Small intestine (tissue), 7 donors: Measurements from ENCODE around the gene PRICKLE1. TPM values are rescaled to one million over a fixed set of nuclear protein-coding genes. Genes with fewer than 3 reads are reported as not detected.

Experiments
- DNase-seq, 2 donors: peaks; one replicate each; pipeline versions ENCODE4 v3.0.0 to v3.0.0-alpha.2; 2013
- FAIRE-seq: peaks from 2 replicates; lab custom pipeline; 2012; peaks lifted over from hg19 to GRCh38; lab: Jason Lieb, UNC
- H3K27ac ChIP-seq, 3 donors: one replicate each; pipeline ENCODE4 v1.5.1; 2013; ENCODE audit warnings: low read length in 2 of 3, mild to moderate bottlenecking in 2 of 3, control low read depth in 1 of 3, inconsistent platforms in 1 of 3, low read depth in 1 of 3, moderate library complexity in 1 of 3
- H3K27me3 ChIP-seq, 3 donors: one replicate each; pipeline ENCODE4 v1.6.1; 2013; ENCODE audit warnings: low read length in 3 of 3, inconsistent platforms in 1 of 3; ENCODE audit not compliant: control insufficient read depth in 3 of 3, insufficient read depth in 3 of 3
- H3K36me3 ChIP-seq, 3 donors: one replicate each; pipeline ENCODE4 v1.6.1; 2013; ENCODE audit warnings: low read length in 3 of 3, inconsistent platforms in 1 of 3, low read depth in 1 of 3, mild to moderate bottlenecking in 1 of 3, moderate library complexity in 1 of 3; ENCODE audit not compliant: control insufficient read depth in 3 of 3, insufficient read depth in 2 of 3
- H3K4me1 ChIP-seq, 3 donors: one replicate each; pipeline ENCODE4 v1.6.1; 2013; ENCODE audit warnings: low read length in 2 of 3, inconsistent platforms in 1 of 3, low read depth in 1 of 3, mild to moderate bottlenecking in 1 of 3, moderate library complexity in 1 of 3; ENCODE audit not compliant: control insufficient read depth in 3 of 3, insufficient read depth in 2 of 3
- H3K4me3 ChIP-seq, 3 donors: one replicate each; pipeline ENCODE4 v1.5.1; 2013; ENCODE audit warnings: low read length in 3 of 3, control low read depth in 1 of 3, inconsistent platforms in 1 of 3, low read depth in 1 of 3, mild to moderate bottlenecking in 1 of 3, moderate library complexity in 1 of 3
- H3K9me3 ChIP-seq, 2 donors: one replicate each; pipeline ENCODE4 v1.6.1; 2013; ENCODE audit warnings: low read depth in 1 of 2, low read length in 1 of 2; ENCODE audit not compliant: control insufficient read depth in 2 of 2, insufficient read depth in 1 of 2
- WGBS, 3 donors: extraction: QIAGEN DNeasy Blood & Tissue Kit; methylation state at CpG; one replicate each; pipeline ENCODE4 v1.1.7; 2013; 5-methylcytosine and 5-hydroxymethylcytosine counted together
- polyA plus RNA-seq, 4 donors: library from polyadenylated mRNA; stranded (reverse) in 3 of 4; unstranded in 1 of 4; fragments of 200-250 nt in 3 of 4; fragments of 120-200 nt in 1 of 4; gene quantifications; one replicate each; pipeline versions ENCODE4 v1.2.1 to v1.2.3, GENCODE V29; 2013
- donor health status: healthy with polysubstance abuse.
- donor health status: control.
- donor health status: control.
- donor health status: Bipolar disorder and iron deficiency.
- donor health status: healthy.

The PRICKLE1 gene
- polyA plus RNA-seq, 4 donors: 0.22 to 4.0 (median 0.82) TPM

- FAIRE-seq: no peak
- WGBS, 3 donors: 69 to 81% (median 70%) methylated on average over 1 of the region's 1 CpG
- Histone ChIP-seq H3K27ac (no peak overlapping the region), H3K9me3 (no peaks in the 10 kb centered on the region), H3K4me1 (no peaks in the 10 kb centered on the region), H3K4me3 (no peak overlapping the region), H3K27me3 (peaks cover 0 to 5% (median 2%) of the 10 kb centered on the region in 3 donors), H3K36me3 (no peaks in the 10 kb centered on the region)
- DNase-seq: no peak
These were observed 111.6 kb downstream of the PRICKLE1 start for GRCh38 chr12:42477941-42478340.

GRCh38 chr12:42475106-42475505, 114.4 kb downstream of the PRICKLE1 start:
- DNase-seq (no peak), FAIRE-seq (no peak)
- no peak overlapping the region for H3K4me3 ChIP-seq
- H3K4me1 ChIP-seq: peaks cover 0 to 3% (median 0%) of the 10 kb centered on the region in 3 donors
- no peaks in the 10 kb centered on the region for H3K9me3 ChIP-seq
- H3K27ac ChIP-seq: no peak overlapping the region
- WGBS, 3 donors: 71 to 79% (median 72%) methylated on average over 3 of the region's 3 CpGs
- no peaks in the 10 kb centered on the region for H3K36me3 ChIP-seq
- H3K27me3 ChIP-seq: no peaks in the 10 kb centered on the region

- H3K4me1 ChIP-seq: peaks cover 0 to 3% (median 0%) of the 10 kb centered on the region in 3 donors
- no peaks in the 10 kb centered on the region for H3K27me3 ChIP-seq
- H3K27ac ChIP-seq: no peak overlapping the region
- no peaks in the 10 kb centered on the region for H3K9me3 ChIP-seq
- FAIRE-seq (no peak), DNase-seq (no peak)
- no peaks in the 10 kb centered on the region for H3K36me3 ChIP-seq
- no peak overlapping the region for H3K4me3 ChIP-seq
- WGBS, 3 donors: 70 to 76% (median 72%) methylated on average over 2 of the region's 2 CpGs
These were observed 115.2 kb downstream of the PRICKLE1 start for GRCh38 chr12:42474391-42474790.

- H3K27ac ChIP-seq: no peak overlapping the region
- WGBS, 3 donors: 59 to 63% (median 60%) methylated on average over 1 of the region's 1 CpG
- FAIRE-seq: no peak
These were observed 116.0 kb downstream of the PRICKLE1 start for GRCh38 chr12:42473561-42473960.

GRCh38 chr12:42473130-42473529, 116.4 kb downstream of the PRICKLE1 start:
- H3K4me3 ChIP-seq: no peak overlapping the region
- peaks cover 0 to 3% (median 0%) of the 10 kb centered on the region in 3 donors for H3K4me1 ChIP-seq
- H3K9me3 ChIP-seq: no peaks in the 10 kb centered on the region
- WGBS, 3 donors: 71 to 73% (median 73%) methylated on average over 1 of the region's 1 CpG
- H3K27me3 ChIP-seq: no peaks in the 10 kb centered on the region
- H3K36me3 ChIP-seq: peaks cover 0 to 2% (median 0%) of the 10 kb centered on the region in 3 donors
- no peak overlapping the region for H3K27ac ChIP-seq
- no peak for DNase-seq
- no peak for FAIRE-seq

More at GRCh38 chr12:42473561-42473960, 116.0 kb downstream of the PRICKLE1 start:
- H3K9me3 ChIP-seq: no peaks in the 10 kb centered on the region
- H3K36me3 ChIP-seq: peaks cover 0 to 2% (median 0%) of the 10 kb centered on the region in 3 donors
- H3K4me3 ChIP-seq: no peak overlapping the region
- no peak for DNase-seq
- no peaks in the 10 kb centered on the region for H3K27me3 ChIP-seq
- H3K4me1 ChIP-seq: peaks cover 0 to 3% (median 0%) of the 10 kb centered on the region in 3 donors

GRCh38 chr12:42472376-42472775, 117.2 kb downstream of the PRICKLE1 start:
- WGBS, 3 donors: 78 to 84% (median 81%) methylated on average over 3 of the region's 3 CpGs
- peaks cover 0 to 2% (median 0%) of the 10 kb centered on the region in 3 donors for H3K36me3 ChIP-seq
- DNase-seq: no peak
- no peak overlapping the region for H3K27ac ChIP-seq
- no peaks in the 10 kb centered on the region for H3K9me3 ChIP-seq
- H3K4me3 ChIP-seq: no peak overlapping the region
- H3K27me3 ChIP-seq: no peaks in the 10 kb centered on the region
- no peak for FAIRE-seq
- H3K4me1 ChIP-seq: peaks cover 0 to 3% (median 0%) of the 10 kb centered on the region in 3 donors

- FAIRE-seq (no peak), DNase-seq (no peak)
- peaks cover 0 to 5% (median under 1%) of the 10 kb centered on the region in 3 donors for H3K36me3 ChIP-seq
- peaks cover 0 to 3% (median 0%) of the 10 kb centered on the region in 3 donors for H3K4me1 ChIP-seq
- H3K9me3 ChIP-seq: no peaks in the 10 kb centered on the region
- no peak overlapping the region for H3K4me3 ChIP-seq
- no peaks in the 10 kb centered on the region for H3K27me3 ChIP-seq
- peak overlapping the region in 1 of 3 donors; percentile 50 for H3K27ac ChIP-seq
- WGBS, 3 donors: 47 to 59% (median 54%) methylated on average over 7 of the region's 7 CpGs
These were observed 120.0 kb downstream of the PRICKLE1 start for GRCh38 chr12:42469355-42470175.

- WGBS, 3 donors: 54 to 76% (median 64%) methylated on average over 3 of the region's 3 CpGs
These were observed 120.6 kb downstream of the PRICKLE1 start for GRCh38 chr12:42468921-42469320.

More at GRCh38 chr12:42468921-42469320, 120.6 kb downstream of the PRICKLE1 start:
- DNase-seq: no peak
- no peak for FAIRE-seq
- Histone ChIP-seq H3K27ac (peak overlapping the region in 1 of 3 donors; percentile 50), H3K36me3 (peaks cover 0 to 10% (median 2%) of the 10 kb centered on the region in 3 donors), H3K4me1 (peaks cover 0 to 3% (median 0%) of the 10 kb centered on the region in 3 donors), H3K4me3 (no peak overlapping the region), H3K27me3 (no peaks in the 10 kb centered on the region), H3K9me3 (no peaks in the 10 kb centered on the region)
